ENCODE measurements around the gene IRS1. TPM values are rescaled to one million over a fixed set of nuclear protein-coding genes. Genes with fewer than 3 reads are reported as not detected.
A peak's percentile ranks its signal among the peaks of the same experiment; 100 is the strongest.

Gene IRS1
- total RNA-seq, 1 experiment from 2014 or later, result 15.0 TPM

DNA sequence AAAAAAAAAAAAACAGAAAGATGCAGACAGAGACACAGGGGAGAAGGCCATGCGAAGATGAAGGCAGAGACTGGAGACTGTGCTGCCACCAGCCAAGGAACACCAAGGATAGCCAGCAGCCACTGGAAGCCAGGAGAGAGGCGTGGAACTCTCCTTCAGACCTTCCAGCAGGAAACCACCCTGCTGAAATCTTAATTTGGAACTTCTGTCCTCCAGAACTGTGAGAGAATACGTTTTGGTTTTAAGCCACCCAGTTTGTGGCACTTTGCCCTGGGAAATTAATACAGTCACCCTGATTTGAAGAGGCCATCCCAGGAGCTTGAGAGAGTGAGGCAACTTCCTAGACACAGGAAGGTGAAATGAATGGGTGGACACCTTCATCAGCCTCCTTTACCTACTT lies 93.7 kb downstream of the IRS1 start:
- H3K14ac ChIP-seq (ENCODE audit: insufficient read depth, low read length), result no peak overlapping the region
- H4K91ac ChIP-seq (ENCODE audit: insufficient read length, low read depth, low read length), result no peak overlapping the region
- no peak for DNase-seq
- TF ChIP-seq, protein P1, sequence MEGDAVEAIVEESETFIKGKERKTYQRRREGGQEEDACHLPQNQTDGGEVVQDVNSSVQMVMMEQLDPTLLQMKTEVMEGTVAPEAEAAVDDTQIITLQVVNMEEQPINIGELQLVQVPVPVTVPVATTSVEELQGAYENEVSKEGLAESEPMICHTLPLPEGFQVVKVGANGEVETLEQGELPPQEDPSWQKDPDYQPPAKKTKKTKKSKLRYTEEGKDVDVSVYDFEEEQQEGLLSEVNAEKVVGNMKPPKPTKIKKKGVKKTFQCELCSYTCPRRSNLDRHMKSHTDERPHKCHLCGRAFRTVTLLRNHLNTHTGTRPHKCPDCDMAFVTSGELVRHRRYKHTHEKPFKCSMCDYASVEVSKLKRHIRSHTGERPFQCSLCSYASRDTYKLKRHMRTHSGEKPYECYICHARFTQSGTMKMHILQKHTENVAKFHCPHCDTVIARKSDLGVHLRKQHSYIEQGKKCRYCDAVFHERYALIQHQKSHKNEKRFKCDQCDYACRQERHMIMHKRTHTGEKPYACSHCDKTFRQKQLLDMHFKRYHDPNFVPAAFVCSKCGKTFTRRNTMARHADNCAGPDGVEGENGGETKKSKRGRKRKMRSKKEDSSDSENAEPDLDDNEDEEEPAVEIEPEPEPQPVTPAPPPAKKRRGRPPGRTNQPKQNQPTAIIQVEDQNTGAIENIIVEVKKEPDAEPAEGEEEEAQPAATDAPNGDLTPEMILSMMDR (conservative IDR thresholded peaks at IDR 0.05), result no peak
- no peaks in the 10 kb centered on the region for H3K23me2 ChIP-seq (ENCODE audit: insufficient read length, low read depth, low read length, poor library complexity, severe bottlenecking)
- H3K9ac ChIP-seq (ENCODE audit: extremely low read depth, insufficient read length, low read length), result no peak overlapping the region
- no peak overlapping the region for H4K5ac ChIP-seq (ENCODE audit: insufficient read length, low read depth, low read length)
- H3K18ac ChIP-seq (ENCODE audit: insufficient read length, low read depth, low read length), result no peak overlapping the region
- no peaks in the 10 kb centered on the region for H3K27me3 ChIP-seq (ENCODE audit: insufficient read depth, low read length)
- H4K8ac ChIP-seq (replicated peaks; ENCODE audit: insufficient read length, low read depth, low read length), result no peak overlapping the region
- H3K79me1 ChIP-seq (ENCODE audit: insufficient read depth, low read depth, low read length, poor library complexity, severe bottlenecking), result no peaks in the 10 kb centered on the region
- H2BK12ac ChIP-seq (ENCODE audit: insufficient read length, low read depth, low read length), result no peak overlapping the region
- no peak overlapping the region for H3K27ac ChIP-seq (ENCODE audit: insufficient read length, low read depth, low read length)
- H3K23ac ChIP-seq (ENCODE audit: insufficient read length, low read depth, low read length), result no peak overlapping the region
- H2AK5ac ChIP-seq (ENCODE audit: insufficient read length, low read length), result no peak overlapping the region
- no peak overlapping the region for H3K4me2 ChIP-seq (ENCODE audit: insufficient read depth, insufficient read length, low read length)
- H3K79me2 ChIP-seq (ENCODE audit: insufficient read depth, low read length), result no peaks in the 10 kb centered on the region
- no peak overlapping the region for H3K56ac ChIP-seq (ENCODE audit: insufficient read length, low read depth, low read length)
- no peaks in the 10 kb centered on the region for H4K20me1 ChIP-seq (ENCODE audit: control insufficient read depth, insufficient read depth, insufficient read length)
- Mint-ChIP-seq H3K4me3 (no peak overlapping the region), H3K4me1 (no peaks in the 10 kb centered on the region), H3K27me3 (ENCODE audit: low read depth) (no peaks in the 10 kb centered on the region), H3K9me3 (no peaks in the 10 kb centered on the region), H3K36me3 (ENCODE audit: insufficient read depth in 1 of 3, low read depth in 3 of 3) (no peaks in the 10 kb centered on the region), H3K27ac (peak overlapping the region in 1 of 3 experiments; percentile 91; a peak in 2 of 7 replicates)
- no peak overlapping the region for H2BK5ac ChIP-seq (ENCODE audit: insufficient read length, low read length)
- no peak overlapping the region for H3T11ph ChIP-seq (ENCODE audit: low read length)
- WGBS (ENCODE audit: extremely low coverage, insufficient read length, low lambda C conversion rate), result no CpG with 5 or more reads among the region's 3 CpGs
- no peak overlapping the region for H2BK20ac ChIP-seq (ENCODE audit: low read depth, low read length, poor library complexity, severe bottlenecking)
- no peak overlapping the region for H3K4ac ChIP-seq (ENCODE audit: low read depth, low read length)
- no peaks in the 10 kb centered on the region for H3K4me1 ChIP-seq (ENCODE audit: insufficient read depth, low read length)
- no peaks in the 10 kb centered on the region for H3K9me3 ChIP-seq (ENCODE audit: control insufficient read depth, low read depth, low read length)
- H2AFZ ChIP-seq (ENCODE audit: low read length), result no peak overlapping the region
- no peak overlapping the region for H2BK120ac ChIP-seq (ENCODE audit: low read depth, low read length, poor library complexity, severe bottlenecking)
- no peak overlapping the region for H2BK15ac ChIP-seq (ENCODE audit: low read depth, low read length)

Data from H9 (cell line).